Measurements from ENCODE around the gene INSC.

DNA sequence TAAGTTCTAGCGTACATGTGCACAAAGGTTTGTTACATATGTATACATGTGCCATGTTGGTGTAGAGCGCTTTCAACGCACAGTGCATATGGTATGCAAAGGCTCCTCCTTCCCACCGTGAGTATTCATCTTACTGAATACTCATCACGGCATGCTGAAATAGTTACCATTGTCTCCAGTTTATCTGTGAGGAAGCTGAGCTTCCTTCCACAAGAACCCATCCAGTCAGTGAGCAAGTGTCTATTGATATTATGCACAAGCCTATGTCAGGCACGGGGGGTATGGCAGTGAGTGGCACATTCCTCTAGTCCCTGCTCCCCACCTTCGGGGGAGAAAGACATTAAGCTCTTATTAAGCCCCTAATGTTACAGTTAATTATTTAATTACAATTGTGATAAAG lies 28.1 kb downstream of the INSC start:
- no peak for TF ChIP-seq POLR2AphosphoS5 (IDR thresholded peaks at IDR 0.05)
- TF ChIP-seq, protein P1, sequence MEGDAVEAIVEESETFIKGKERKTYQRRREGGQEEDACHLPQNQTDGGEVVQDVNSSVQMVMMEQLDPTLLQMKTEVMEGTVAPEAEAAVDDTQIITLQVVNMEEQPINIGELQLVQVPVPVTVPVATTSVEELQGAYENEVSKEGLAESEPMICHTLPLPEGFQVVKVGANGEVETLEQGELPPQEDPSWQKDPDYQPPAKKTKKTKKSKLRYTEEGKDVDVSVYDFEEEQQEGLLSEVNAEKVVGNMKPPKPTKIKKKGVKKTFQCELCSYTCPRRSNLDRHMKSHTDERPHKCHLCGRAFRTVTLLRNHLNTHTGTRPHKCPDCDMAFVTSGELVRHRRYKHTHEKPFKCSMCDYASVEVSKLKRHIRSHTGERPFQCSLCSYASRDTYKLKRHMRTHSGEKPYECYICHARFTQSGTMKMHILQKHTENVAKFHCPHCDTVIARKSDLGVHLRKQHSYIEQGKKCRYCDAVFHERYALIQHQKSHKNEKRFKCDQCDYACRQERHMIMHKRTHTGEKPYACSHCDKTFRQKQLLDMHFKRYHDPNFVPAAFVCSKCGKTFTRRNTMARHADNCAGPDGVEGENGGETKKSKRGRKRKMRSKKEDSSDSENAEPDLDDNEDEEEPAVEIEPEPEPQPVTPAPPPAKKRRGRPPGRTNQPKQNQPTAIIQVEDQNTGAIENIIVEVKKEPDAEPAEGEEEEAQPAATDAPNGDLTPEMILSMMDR (IDR thresholded peaks at IDR 0.05 in 8 of 11, conservative IDR thresholded peaks at IDR 0.05 in 3 of 11) = no peak

Measured in spleen (tissue), 7 donors.